ENCODE data around the gene POC1B.

POC1B gene

GRCh38 chr12:89497005-89497404 is 28.8 kb downstream of the POC1B start:
- no peak for DNase-seq (ENCODE audit: low spot score)

GRCh38 chr12:89494411-89495231 is 31.2 kb downstream of the POC1B start:
- no peak for DNase-seq (ENCODE audit: low spot score)

- no peak for DNase-seq (ENCODE audit: low spot score)
Observed at GRCh38 chr12:89493670-89494302, 32.1 kb downstream of the POC1B start.

GRCh38 chr12:89492883-89493282 is 33.0 kb downstream of the POC1B start:
- DNase-seq (ENCODE audit: low spot score) = no peak

GRCh38 chr12:89490922-89491321 is 34.9 kb downstream of the POC1B start:
- DNase-seq (ENCODE audit: low spot score) = no peak

GRCh38 chr12:89486264-89486663 is 39.6 kb downstream of the POC1B start:
- DNase-seq (ENCODE audit: low spot score) = no peak

- no peak for DNase-seq (ENCODE audit: low spot score)
Observed at GRCh38 chr12:89484470-89484869, 41.4 kb downstream of the POC1B start.

GRCh38 chr12:89481213-89481914 is 44.5 kb downstream of the POC1B start:
- DNase-seq (ENCODE audit: low spot score) = no peak

GRCh38 chr12:89479982-89480381 is 45.9 kb downstream of the POC1B start:
- no peak for DNase-seq (ENCODE audit: low spot score)

- no peak for DNase-seq (ENCODE audit: low spot score)
Observed at GRCh38 chr12:89477633-89478279, 48.1 kb downstream of the POC1B start.

- DNase-seq (ENCODE audit: low spot score) = no peak
Observed at GRCh38 chr12:89476904-89477595, 48.8 kb downstream of the POC1B start.

- DNase-seq (ENCODE audit: low spot score) = no peak
Observed at GRCh38 chr12:89476232-89476631, 49.6 kb downstream of the POC1B start.

GRCh38 chr12:89475203-89475990 is 50.5 kb downstream of the POC1B start:
- no peak for DNase-seq (ENCODE audit: low spot score)

- no peak for DNase-seq (ENCODE audit: low spot score)
Observed at GRCh38 chr12:89474615-89475014, 51.2 kb downstream of the POC1B start.

- no peak for DNase-seq (ENCODE audit: low spot score)
Observed at GRCh38 chr12:89472508-89472907, 53.3 kb downstream of the POC1B start.

- DNase-seq (ENCODE audit: low spot score) = peak; percentile 47
Observed at GRCh38 chr12:89470741-89471509, 54.9 kb downstream of the POC1B start.

- peak; percentile 17 for DNase-seq (ENCODE audit: low spot score)
Observed at GRCh38 chr12:89469361-89469760, 56.5 kb downstream of the POC1B start.

GRCh38 chr12:89468648-89469326 is 57.1 kb downstream of the POC1B start:
- peak; percentile 38 for DNase-seq (ENCODE audit: low spot score)

GRCh38 chr12:89468017-89468416 is 57.8 kb downstream of the POC1B start:
- no peak for DNase-seq (ENCODE audit: low spot score)

Measured in CD4-positive, alpha-beta T cell treated with Interleukin-6 at 100 ng/mL for 8 hours (primary cell).